OCI-LY1 (cell line): ENCODE data around the gene NKRF.

ENCODE experiments used
- H2AFZ ChIP-seq: fragments of 200-600 bp; sonication (generic), shearing (Covaris generic); 2 replicates; pipeline ENCODE4 v1.6.0; 2014; ENCODE audit warnings: antibody characterized with exemption, mild to moderate bottlenecking, low read length
- H3F3A ChIP-seq: fragments of 200-600 bp; sonication (generic), shearing (Covaris generic); 2 replicates; pipeline ENCODE4 v1.6.0; 2014; ENCODE audit warnings: mild to moderate bottlenecking, antibody characterized with exemption, low read length, moderate library complexity; ENCODE audit not compliant: insufficient read depth
- H3K27ac ChIP-seq: fragments of 200-600 bp; sonication (generic); 2 replicates; pipeline ENCODE4 v1.5.1; 2014; ENCODE audit warnings: low read length, mixed run types, mild to moderate bottlenecking, low read depth; ENCODE audit not compliant: poor library complexity, severe bottlenecking
- H3K27me3 ChIP-seq: fragments of 200-600 bp; sonication (generic); 2 replicates; pipeline ENCODE4 v1.6.0; 2014; ENCODE audit warnings: antibody characterized with exemption, mild to moderate bottlenecking, low read length, moderate library complexity; ENCODE audit not compliant: insufficient read depth
- H3K36me3 ChIP-seq: fragments of 200-600 bp; sonication (generic); 2 replicates; pipeline ENCODE4 v1.6.1; 2014; ENCODE audit warnings: mild to moderate bottlenecking, antibody characterized with exemption, low read length, moderate library complexity, mixed read lengths; ENCODE audit not compliant: insufficient read depth
- H3K4me1 ChIP-seq: fragments of 200-600 bp; sonication (generic); 2 replicates; pipeline ENCODE4 v1.5.1; 2014; ENCODE audit warnings: mild to moderate bottlenecking, low read length, moderate library complexity; ENCODE audit not compliant: insufficient read depth, severe bottlenecking
- H3K4me2 ChIP-seq: fragments of 200-600 bp; sonication (generic), shearing (Covaris generic); 2 replicates; pipeline ENCODE4 v1.6.1; 2014; ENCODE audit warnings: low read length
- H3K4me3 ChIP-seq: fragments of 200-600 bp; sonication (generic); 2 replicates; pipeline ENCODE4 v1.5.1; 2014; ENCODE audit warnings: low read length, low read depth, mild to moderate bottlenecking, mixed read lengths; ENCODE audit not compliant: poor library complexity, severe bottlenecking
- H3K79me2 ChIP-seq: fragments of 200-600 bp; shearing (Covaris generic); 2 replicates; pipeline ENCODE4 v1.6.1; 2016; ENCODE audit warnings: mixed run types, low read length, mixed read lengths; ENCODE audit not compliant: insufficient read depth
- H3K9ac ChIP-seq: fragments of 200-600 bp; sonication (generic), shearing (Covaris generic); 2 replicates; pipeline ENCODE4 v1.6.1; 2014; ENCODE audit warnings: mild to moderate bottlenecking, low read length, mixed read lengths
- H3K9me2 ChIP-seq: fragments of 200-600 bp; sonication (generic), shearing (Covaris generic); 2 replicates; pipeline ENCODE4 v1.6.1; 2014; ENCODE audit warnings: low read depth, mild to moderate bottlenecking, low read length, mixed read lengths
- H3K9me3 ChIP-seq: fragments of 200-600 bp; shearing (Covaris generic); 2 replicates; pipeline ENCODE4 v1.6.1; 2014; ENCODE audit warnings: low read length, mixed read lengths
- H4K20me1 ChIP-seq: fragments of 200-600 bp; sonication (generic), shearing (Covaris generic); 2 replicates; pipeline ENCODE4 v1.6.0; 2016; ENCODE audit warnings: mild to moderate bottlenecking, low read length; ENCODE audit not compliant: insufficient read depth
- EZH2 ChIP-seq: fragments of 200-600 bp; sonication (generic), shearing (Covaris generic); IDR thresholded peaks from 2 replicates; pipeline ENCODE4 v1.8.0; 2017; ENCODE audit warnings: borderline replicate concordance, mixed run types, mild to moderate bottlenecking, antibody characterized with exemption, low read length, moderate library complexity, mixed read lengths
- TF ChIP-seq, protein P1 (sequence below): fragments of 200-600 bp; sonication (generic), shearing (Covaris generic); IDR thresholded peaks from 2 replicates; pipeline ENCODE4 v1.5.1; 2017; ENCODE audit warnings: mild to moderate bottlenecking, antibody characterized with exemption, low read length, moderate library complexity, mixed read lengths

NKRF gene

DNA sequence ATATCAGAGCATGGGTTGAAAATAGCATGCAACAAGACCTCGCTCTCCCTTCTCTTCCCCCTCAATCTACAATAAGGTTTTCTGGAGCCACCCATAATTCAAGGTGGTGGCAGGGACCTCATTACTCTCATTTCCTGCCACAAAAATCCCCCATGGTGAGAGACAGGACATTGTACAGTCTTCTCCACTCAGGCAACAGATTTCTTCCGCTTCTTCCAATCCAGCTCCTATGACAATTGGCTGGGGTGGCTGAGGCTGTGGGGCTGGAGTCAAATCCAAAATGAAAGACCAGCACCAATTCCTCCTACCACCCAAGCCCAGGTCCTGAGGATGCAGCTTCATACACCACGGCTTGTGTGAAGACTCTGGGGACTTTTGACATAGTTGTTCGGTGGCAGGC lies 40.3 kb upstream of the NKRF start:
- Histone ChIP-seq H3K36me3 (peaks cover 57% of the 10 kb centered on the region), H3F3A (no peaks in the 10 kb centered on the region), H3K9me3 (no peaks in the 10 kb centered on the region), H3K4me3 (no peak overlapping the region), H4K20me1 (no peaks in the 10 kb centered on the region), H3K9me2 (no peaks in the 10 kb centered on the region), H3K27me3 (no peaks in the 10 kb centered on the region), H2AFZ (no peak overlapping the region), H3K27ac (no peak overlapping the region), H3K4me1 (no peaks in the 10 kb centered on the region), H3K9ac (no peak overlapping the region), H3K79me2 (no peaks in the 10 kb centered on the region), H3K4me2 (no peak overlapping the region)
- TF ChIP-seq, protein P1, sequence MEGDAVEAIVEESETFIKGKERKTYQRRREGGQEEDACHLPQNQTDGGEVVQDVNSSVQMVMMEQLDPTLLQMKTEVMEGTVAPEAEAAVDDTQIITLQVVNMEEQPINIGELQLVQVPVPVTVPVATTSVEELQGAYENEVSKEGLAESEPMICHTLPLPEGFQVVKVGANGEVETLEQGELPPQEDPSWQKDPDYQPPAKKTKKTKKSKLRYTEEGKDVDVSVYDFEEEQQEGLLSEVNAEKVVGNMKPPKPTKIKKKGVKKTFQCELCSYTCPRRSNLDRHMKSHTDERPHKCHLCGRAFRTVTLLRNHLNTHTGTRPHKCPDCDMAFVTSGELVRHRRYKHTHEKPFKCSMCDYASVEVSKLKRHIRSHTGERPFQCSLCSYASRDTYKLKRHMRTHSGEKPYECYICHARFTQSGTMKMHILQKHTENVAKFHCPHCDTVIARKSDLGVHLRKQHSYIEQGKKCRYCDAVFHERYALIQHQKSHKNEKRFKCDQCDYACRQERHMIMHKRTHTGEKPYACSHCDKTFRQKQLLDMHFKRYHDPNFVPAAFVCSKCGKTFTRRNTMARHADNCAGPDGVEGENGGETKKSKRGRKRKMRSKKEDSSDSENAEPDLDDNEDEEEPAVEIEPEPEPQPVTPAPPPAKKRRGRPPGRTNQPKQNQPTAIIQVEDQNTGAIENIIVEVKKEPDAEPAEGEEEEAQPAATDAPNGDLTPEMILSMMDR, result no peak
- TF ChIP-seq EZH2, result no peak

DNA sequence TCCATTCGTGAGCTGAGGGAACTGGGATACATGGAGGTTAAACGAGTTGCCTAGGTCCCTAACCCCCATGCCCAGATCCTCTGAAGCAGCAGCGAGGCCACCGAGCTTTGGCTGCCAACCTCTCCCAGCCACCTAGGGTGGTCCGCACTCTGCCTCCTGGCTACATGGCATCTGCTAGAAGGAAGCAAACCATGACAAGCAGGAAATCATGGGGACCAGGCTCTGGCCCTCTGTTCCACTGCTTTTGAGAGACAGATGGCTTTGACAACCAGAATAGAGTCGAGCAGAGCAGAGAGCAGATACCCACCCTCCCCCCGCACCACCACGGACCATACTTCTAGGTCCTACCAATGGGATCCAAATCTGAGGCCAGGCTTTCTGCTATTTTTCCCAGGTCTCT lies 37.5 kb upstream of the NKRF start:
- Histone ChIP-seq H3K9me2 (no peaks in the 10 kb centered on the region), H3K9me3 (no peaks in the 10 kb centered on the region), H3K27me3 (no peaks in the 10 kb centered on the region), H2AFZ (no peak overlapping the region), H3K4me3 (no peak overlapping the region), H3K9ac (no peak overlapping the region), H3K36me3 (peaks cover 54% of the 10 kb centered on the region), H4K20me1 (no peaks in the 10 kb centered on the region), H3K79me2 (no peaks in the 10 kb centered on the region), H3K27ac (no peak overlapping the region), H3K4me1 (peaks cover 5% of the 10 kb centered on the region), H3K4me2 (no peak overlapping the region), H3F3A (no peaks in the 10 kb centered on the region)
- TF ChIP-seq, protein P1, result no peak
- no peak for TF ChIP-seq EZH2

- Histone ChIP-seq H3K27ac (no peak overlapping the region), H3K9me3 (no peaks in the 10 kb centered on the region), H3F3A (no peaks in the 10 kb centered on the region), H4K20me1 (no peaks in the 10 kb centered on the region), H3K4me3 (no peak overlapping the region), H3K79me2 (no peaks in the 10 kb centered on the region), H3K4me2 (no peak overlapping the region), H2AFZ (no peak overlapping the region), H3K27me3 (no peaks in the 10 kb centered on the region), H3K9me2 (no peaks in the 10 kb centered on the region), H3K4me1 (peaks cover 34% of the 10 kb centered on the region), H3K36me3 (peaks cover 55% of the 10 kb centered on the region; the same call in 1 of the 2 replicates), H3K9ac (no peak overlapping the region)
- TF ChIP-seq EZH2, result no peak
- TF ChIP-seq, protein P1, result no peak
These were observed 34.5 kb upstream of the NKRF start for GRCh38 chrX:119640731-119641170.
